K562 (cell line): ENCODE results near the gene RNF115. TPM values are rescaled to one million over a fixed set of nuclear protein-coding genes. Genes with fewer than 3 reads are reported as not detected.

Experiments
- ATF7 ChIP-seq: fragments of 450-650 bp; IDR thresholded peaks from 2 replicates; pipeline ENCODE4 v1.7.1; 2014; ENCODE audit warnings: mild to moderate bottlenecking, moderate library complexity
- CREB1 ChIP-seq, 2 experiments: sonication (generic) in 1 of 2; formaldehyde crosslinking in 1 of 2; IDR thresholded peaks; 2 replicates each; pipeline versions ENCODE4 v1.6.1 to v1.8.0; 2012 to 2022; ENCODE audit warnings: inconsistent platforms in 1 of 2, mild to moderate bottlenecking in 1 of 2, missing genetic modification reagents in 1 of 2, moderate library complexity in 1 of 2
- ELF2 ChIP-seq: fragments of 250-450 bp; sonication (Bioruptor Pico); IDR thresholded peaks from 2 replicates; pipeline ENCODE4 v1.5.0; 2021; ENCODE audit warnings: mild to moderate bottlenecking
- ETV5 ChIP-seq: sonication (generic); formaldehyde crosslinking; IDR thresholded peaks from 2 replicates; pipeline ENCODE4 v1.4.0; 2020; ENCODE audit warnings: low read depth, mild to moderate bottlenecking, missing genetic modification reagents
- HNRNPLL ChIP-seq: fragments of 200-400 bp; formaldehyde crosslinking; IDR thresholded peaks from 2 replicates; pipeline ENCODE4 v1.6.1; 2017; ENCODE audit warnings: low read length, low read depth, mild to moderate bottlenecking; ENCODE audit not compliant: poor library complexity, severe bottlenecking
- KDM5B ChIP-seq: fragments of 200-600 bp; sonication (generic); IDR thresholded peaks from 2 replicates; pipeline ENCODE4 v1.6.1; 2012; ENCODE audit warnings: low read depth, mild to moderate bottlenecking, moderate library complexity, low read length, control low read depth, inconsistent platforms; ENCODE audit not compliant: insufficient replicate concordance
- MAZ ChIP-seq, 2 experiments: fragments of 450-650 bp in 1 of 2; sonication (generic) in 1 of 2; formaldehyde crosslinking; IDR thresholded peaks in 1 of 2; conservative IDR thresholded peaks in 1 of 2; 2 replicates each; pipeline versions ENCODE4 v1.4.0 to v1.5.0; 2020; ENCODE audit warnings: mild to moderate bottlenecking in 1 of 2, missing genetic modification reagents in 1 of 2
- MBD1 ChIP-seq: fragments of 250-450 bp; sonication (Bioruptor Pico); IDR thresholded peaks from 2 replicates; pipeline ENCODE4 v1.8.0; 2022; ENCODE audit warnings: inconsistent platforms
- MTF1 ChIP-seq: fragments of 250-450 bp; sonication (Bioruptor Pico); IDR thresholded peaks from 2 replicates; pipeline ENCODE4 v1.9.0; 2021; ENCODE audit warnings: moderate library complexity, mild to moderate bottlenecking, inconsistent platforms, borderline replicate concordance
- RFX1 ChIP-seq: fragments of 450-650 bp; IDR thresholded peaks from 2 replicates; pipeline ENCODE4 v1.6.1; 2016; ENCODE audit warnings: mild to moderate bottlenecking, moderate library complexity
- SAFB2 ChIP-seq: fragments of 200-400 bp; formaldehyde crosslinking; IDR thresholded peaks from 2 replicates; pipeline ENCODE4 v1.6.1; 2018; ENCODE audit warnings: borderline replicate concordance, low read length, low read depth, moderate library complexity; ENCODE audit not compliant: severe bottlenecking
- SMAD4 ChIP-seq: fragments of 250-450 bp; sonication (Bioruptor Pico); conservative IDR thresholded peaks from 2 replicates; pipeline ENCODE4 v1.8.0; 2021; ENCODE audit warnings: inconsistent platforms, mild to moderate bottlenecking, moderate library complexity
- STAT5A ChIP-seq: IDR thresholded peaks from 2 replicates; pipeline ENCODE4 v1.6.1; 2012; ENCODE audit warnings: low read length, inconsistent platforms, borderline replicate concordance
- ZBTB17 ChIP-seq: fragments of 450-650 bp; formaldehyde crosslinking; IDR thresholded peaks from 2 replicates; pipeline ENCODE4 v1.4.0; 2020; ENCODE audit warnings: mild to moderate bottlenecking
- ZC3H8 ChIP-seq: fragments of 450-650 bp; IDR thresholded peaks from 2 replicates; pipeline ENCODE4 v1.6.1; 2017
- ZNF133 ChIP-seq: fragments of 250-450 bp; sonication (Bioruptor Pico); IDR thresholded peaks from 2 replicates; pipeline ENCODE4 v1.4.0; 2020; ENCODE audit warnings: mild to moderate bottlenecking
- ZNF274 ChIP-seq: IDR thresholded peaks from 2 replicates; pipeline ENCODE4 v1.6.1; 2011; ENCODE audit warnings: low read depth, mild to moderate bottlenecking, low read length, moderate library complexity, borderline replicate concordance
- ZNF431 ChIP-seq: sonication (generic); formaldehyde crosslinking; IDR thresholded peaks from 2 replicates; pipeline ENCODE4 v1.8.0; 2022; ENCODE audit warnings: mild to moderate bottlenecking, missing genetic modification reagents
- ZNF511 ChIP-seq: sonication (generic); formaldehyde crosslinking; IDR thresholded peaks from 2 replicates; pipeline ENCODE4 v1.8.0; 2022; ENCODE audit warnings: mild to moderate bottlenecking, missing genetic modification reagents
- polyA plus RNA-seq, 8 experiments: library from polyadenylated mRNA; depleted of rRNA in 4 of 8; stranded (reverse) in 5 of 8; unstranded in 3 of 8; fragments of >200 nt; fragmentation: Nextera tagmentation in 2 of 8; fragmentation: Illumina TruSeq in 1 of 8; extraction: Ambion mirVana in 2 of 8; extraction: Trizol in 1 of 8; gene quantifications; 2 replicates each; pipeline versions ENCODE4 v1.2.1 to v1.2.3, GENCODE V29; 2011 to 2014; ENCODE audit warnings: inconsistent platforms in 1 of 8, missing spikeins in 1 of 8
- total RNA-seq, 7 experiments: library from RNA; depleted of rRNA in 6 of 7; stranded (reverse); fragments of >200 nt in 6 of 7; fragmentation: Illumina TruSeq in 2 of 7; extraction: Trizol in 2 of 7; gene quantifications; 2 replicates each; pipeline versions ENCODE4 v1.2.1 to v1.2.3, GENCODE V29; 2011 to 2021; ENCODE audit warnings: low replicate concordance in 1 of 7
- TF ChIP-seq, protein P1 (sequence below): sonication (generic); formaldehyde crosslinking; IDR thresholded peaks from 2 replicates; pipeline ENCODE4 v1.5.0; 2020; ENCODE audit warnings: missing genetic modification reagents
- TF ChIP-seq, protein P2 (sequence below): sonication (generic); formaldehyde crosslinking; IDR thresholded peaks from 2 replicates; pipeline ENCODE4 v1.8.1; 2023; ENCODE audit warnings: mild to moderate bottlenecking, missing genetic modification reagents

The RNF115 gene
- total and polyA plus RNA-seq, 9 of the 15 experiments (the other 6 are each of a cell fraction or from before 2014, with no cell fraction given), result 1.9 to 14.3 (median 9.5) TPM

DNA sequence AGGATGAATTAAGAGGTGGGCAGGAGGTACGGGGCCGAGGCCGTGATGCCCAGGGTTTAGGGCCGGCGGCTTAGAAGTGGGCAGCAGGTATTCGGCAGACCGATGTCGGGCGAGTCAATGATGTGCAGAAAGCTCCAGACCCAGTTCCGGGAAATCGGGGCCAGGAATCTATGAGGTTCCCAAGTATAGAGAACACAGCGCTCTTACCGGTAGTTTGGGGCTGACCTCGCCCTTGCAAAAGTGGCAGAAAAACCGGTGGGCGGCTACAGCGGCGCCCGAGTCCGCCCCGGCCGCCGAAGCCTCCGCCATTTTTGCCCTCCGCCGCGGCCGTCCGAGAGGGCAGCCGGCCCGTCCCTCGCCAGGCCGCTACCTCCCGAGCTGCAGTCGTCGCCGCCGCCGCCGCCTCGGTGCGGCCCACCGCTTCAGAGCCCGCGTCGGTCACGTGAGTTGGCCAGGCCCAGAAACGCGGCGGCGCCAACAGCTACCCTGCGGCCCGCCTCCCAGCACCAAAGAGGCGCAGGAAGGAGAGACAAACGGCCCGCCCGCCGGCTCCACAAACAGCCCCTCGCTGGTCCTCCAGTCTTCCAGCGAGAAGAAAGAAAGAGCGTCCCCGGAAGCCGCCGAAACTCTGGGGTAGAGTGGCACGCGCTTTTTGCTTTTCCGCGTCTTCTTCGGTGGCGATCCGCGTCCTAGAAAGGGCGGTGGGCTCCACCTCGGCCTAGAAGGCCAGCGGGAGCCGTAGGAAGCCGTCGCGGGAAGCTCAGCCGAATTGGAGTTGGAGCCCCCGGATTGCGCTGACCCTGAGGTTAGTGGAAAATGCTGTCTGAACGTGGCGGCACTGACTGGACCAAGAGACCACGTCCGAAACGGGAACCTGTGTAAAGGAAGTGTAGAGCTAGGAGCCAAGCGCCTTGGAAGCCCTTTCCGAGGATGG is at the start of gene RNF115, which contains the start of gene POLR3C (continued):
- TF ChIP-seq ZNF511 (CRISPR knock-in tag) (peak; percentile 18; the same call in 1 of the 2 replicates), MTF1 (CRISPR knock-in tag) (no peak), HNRNPLL (peak; percentile 45), ZNF133 (no peak), ZNF274 (no peak), SAFB2 (no peak), ATF7 (peak; percentile 75), MBD1 (CRISPR knock-in tag) (no peak), RFX1 (no peak), ZNF431 (no peak), STAT5A (no peak), KDM5B (peak; percentile 85), ELF2 (CRISPR knock-in tag) (peak; percentile 87), ZC3H8 (no peak), ZBTB17 (CRISPR knock-in tag) (0 out of 2 replicates have a peak, but pooled peaks have one; percentile 71), ETV5 (peak; percentile 25; the same call in 1 of the 2 replicates), CREB1 (IDR thresholded peaks at IDR 0.05) (no peak), CREB1 (CRISPR knock-in tag; IDR thresholded peaks at IDR 0.05) (0 out of 2 replicates have a peak, but pooled peaks have one; percentile 37), MAZ (CRISPR knock-in tag; conservative IDR thresholded peaks at IDR 0.05 in 1 of 2, IDR thresholded peaks at IDR 0.05 in 1 of 2) (peak; percentile 72 to 85), SMAD4 (CRISPR knock-in tag) (peak; percentile 91; the same call in 1 of the 2 replicates)
- TF ChIP-seq, protein P1, sequence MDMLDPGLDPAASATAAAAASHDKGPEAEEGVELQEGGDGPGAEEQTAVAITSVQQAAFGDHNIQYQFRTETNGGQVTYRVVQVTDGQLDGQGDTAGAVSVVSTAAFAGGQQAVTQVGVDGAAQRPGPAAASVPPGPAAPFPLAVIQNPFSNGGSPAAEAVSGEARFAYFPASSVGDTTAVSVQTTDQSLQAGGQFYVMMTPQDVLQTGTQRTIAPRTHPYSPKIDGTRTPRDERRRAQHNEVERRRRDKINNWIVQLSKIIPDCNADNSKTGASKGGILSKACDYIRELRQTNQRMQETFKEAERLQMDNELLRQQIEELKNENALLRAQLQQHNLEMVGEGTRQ (CRISPR knock-in tag), result peak; percentile 86
- TF ChIP-seq, protein P2, sequence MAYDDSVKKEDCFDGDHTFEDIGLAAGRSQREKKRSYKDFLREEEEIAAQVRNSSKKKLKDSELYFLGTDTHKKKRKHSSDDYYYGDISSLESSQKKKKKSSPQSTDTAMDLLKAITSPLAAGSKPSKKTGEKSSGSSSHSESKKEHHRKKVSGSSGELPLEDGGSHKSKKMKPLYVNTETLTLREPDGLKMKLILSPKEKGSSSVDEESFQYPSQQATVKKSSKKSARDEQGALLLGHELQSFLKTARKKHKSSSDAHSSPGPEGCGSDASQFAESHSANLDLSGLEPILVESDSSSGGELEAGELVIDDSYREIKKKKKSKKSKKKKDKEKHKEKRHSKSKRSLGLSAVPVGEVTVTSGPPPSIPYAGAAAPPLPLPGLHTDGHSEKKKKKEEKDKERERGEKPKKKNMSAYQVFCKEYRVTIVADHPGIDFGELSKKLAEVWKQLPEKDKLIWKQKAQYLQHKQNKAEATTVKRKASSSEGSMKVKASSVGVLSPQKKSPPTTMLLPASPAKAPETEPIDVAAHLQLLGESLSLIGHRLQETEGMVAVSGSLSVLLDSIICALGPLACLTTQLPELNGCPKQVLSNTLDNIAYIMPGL (CRISPR knock-in tag), result 0 out of 2 replicates have a peak, but pooled peaks have one; percentile 67
